PFSK-1 (cell line): Measurements from ENCODE around the gene SLC8A1.

Experiments
- FOXP2 ChIP-seq: optimal IDR thresholded peaks from 2 replicates; pipeline ENCODE3; 2011; ENCODE audit warnings: borderline replicate concordance, control low read depth, inconsistent platforms; ENCODE audit not compliant: insufficient read depth; ENCODE audit errors: extremely low read length, extremely low read depth
- POLR2AphosphoS5 ChIP-seq: IDR thresholded peaks from 2 replicates; pipeline ENCODE4 v1.6.1; 2012; ENCODE audit warnings: low read depth, mild to moderate bottlenecking, control low read depth, low read length, moderate library complexity
- REST ChIP-seq, 2 experiments: IDR thresholded peaks; 2 replicates each; pipeline versions ENCODE4 v1.6.1 to v1.8.0; 2011 to 2012; ENCODE audit warnings: low read depth in 2 of 2, low read length in 2 of 2, control low read depth in 1 of 2, inconsistent platforms in 1 of 2, mild to moderate bottlenecking in 1 of 2, moderate library complexity in 1 of 2; ENCODE audit not compliant: insufficient read depth in 1 of 2
- SIN3A ChIP-seq: IDR thresholded peaks from 2 replicates; pipeline ENCODE4 v1.6.1; 2012; ENCODE audit warnings: mild to moderate bottlenecking, low read length, moderate library complexity, borderline replicate concordance; ENCODE audit not compliant: insufficient read depth
- TAF1 ChIP-seq: IDR thresholded peaks from 2 replicates; pipeline ENCODE4 v1.6.1; 2012; ENCODE audit warnings: low read length, control low read depth, borderline replicate concordance; ENCODE audit not compliant: insufficient read depth

SLC8A1 gene

GRCh38 chr2:40256008-40256407 is 195.9 kb downstream of the SLC8A1 start:
- TF ChIP-seq FOXP2 (no peak), POLR2AphosphoS5 (no peak), TAF1 (no peak), REST (IDR thresholded peaks at IDR 0.05; ENCODE audit: insufficient read depth in 1 of 2, low read depth in 2 of 2, low read length in 2 of 2) (no peak), SIN3A (no peak)

- TF ChIP-seq SIN3A (no peak), REST (IDR thresholded peaks at IDR 0.05; ENCODE audit: insufficient read depth in 1 of 2, low read depth in 2 of 2, low read length in 2 of 2) (no peak), TAF1 (no peak), POLR2AphosphoS5 (no peak), FOXP2 (no peak)
Measured at GRCh38 chr2:40255103-40255502, 196.8 kb downstream of the SLC8A1 start.

- TF ChIP-seq TAF1 (no peak), REST (IDR thresholded peaks at IDR 0.05; ENCODE audit: insufficient read depth in 1 of 2, low read depth in 2 of 2, low read length in 2 of 2) (no peak), POLR2AphosphoS5 (no peak), SIN3A (no peak), FOXP2 (no peak)
Measured at GRCh38 chr2:40254611-40255010, 197.3 kb downstream of the SLC8A1 start.

- no peak for TF ChIP-seq SIN3A
- TF ChIP-seq REST (IDR thresholded peaks at IDR 0.05; ENCODE audit: insufficient read depth in 1 of 2, low read depth in 2 of 2, low read length in 2 of 2): no peak
- no peak for TF ChIP-seq FOXP2
- TF ChIP-seq TAF1: no peak
- TF ChIP-seq POLR2AphosphoS5: no peak
Measured at GRCh38 chr2:40251137-40251536, 200.8 kb downstream of the SLC8A1 start.

GRCh38 chr2:40249577-40249976 is 202.3 kb downstream of the SLC8A1 start:
- TF ChIP-seq POLR2AphosphoS5 (no peak), SIN3A (no peak), FOXP2 (no peak), REST (IDR thresholded peaks at IDR 0.05; ENCODE audit: insufficient read depth in 1 of 2, low read depth in 2 of 2, low read length in 2 of 2) (no peak), TAF1 (no peak)
